ENCODE results near the gene GALNT7. TPM values are rescaled to one million over a fixed set of nuclear protein-coding genes. Genes with fewer than 3 reads are reported as not detected.

GALNT7 gene
- total RNA-seq, 1 donor from 2014 or later, result 8.2 TPM

DNA sequence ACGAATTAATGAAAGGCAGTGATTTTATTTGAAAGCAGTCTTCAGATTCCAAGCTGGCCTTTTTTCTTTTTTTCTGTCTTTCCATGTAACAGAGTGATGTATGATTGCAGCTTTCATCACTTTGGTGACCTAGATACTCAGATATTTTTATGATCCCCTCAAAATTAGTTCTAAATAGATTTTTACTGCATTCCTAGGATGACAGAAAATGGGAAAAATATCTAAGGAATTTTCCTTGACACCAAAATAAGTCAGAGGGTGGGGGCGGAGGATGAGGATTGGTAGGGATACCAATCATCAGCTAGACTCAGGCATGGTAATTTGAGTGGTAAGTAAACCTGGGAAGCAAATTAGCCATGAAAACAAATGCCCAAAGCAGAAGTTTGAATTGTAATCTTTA is 177.5 kb downstream of the GALNT7 start:
- intact Hi-C loops (cut with DNase I), result no loop called here
- Histone ChIP-seq H3K27ac (no peak overlapping the region), H3K9me3 (no peaks in the 10 kb centered on the region), H3K27me3 (no peaks in the 10 kb centered on the region), H3K4me3 (no peak overlapping the region), H3K36me3 (no peaks in the 10 kb centered on the region), H3K4me1 (no peaks in the 10 kb centered on the region)
- no peak for DNase-seq (ENCODE audit: low spot score in 2 of 2)
- TF ChIP-seq, protein P1, sequence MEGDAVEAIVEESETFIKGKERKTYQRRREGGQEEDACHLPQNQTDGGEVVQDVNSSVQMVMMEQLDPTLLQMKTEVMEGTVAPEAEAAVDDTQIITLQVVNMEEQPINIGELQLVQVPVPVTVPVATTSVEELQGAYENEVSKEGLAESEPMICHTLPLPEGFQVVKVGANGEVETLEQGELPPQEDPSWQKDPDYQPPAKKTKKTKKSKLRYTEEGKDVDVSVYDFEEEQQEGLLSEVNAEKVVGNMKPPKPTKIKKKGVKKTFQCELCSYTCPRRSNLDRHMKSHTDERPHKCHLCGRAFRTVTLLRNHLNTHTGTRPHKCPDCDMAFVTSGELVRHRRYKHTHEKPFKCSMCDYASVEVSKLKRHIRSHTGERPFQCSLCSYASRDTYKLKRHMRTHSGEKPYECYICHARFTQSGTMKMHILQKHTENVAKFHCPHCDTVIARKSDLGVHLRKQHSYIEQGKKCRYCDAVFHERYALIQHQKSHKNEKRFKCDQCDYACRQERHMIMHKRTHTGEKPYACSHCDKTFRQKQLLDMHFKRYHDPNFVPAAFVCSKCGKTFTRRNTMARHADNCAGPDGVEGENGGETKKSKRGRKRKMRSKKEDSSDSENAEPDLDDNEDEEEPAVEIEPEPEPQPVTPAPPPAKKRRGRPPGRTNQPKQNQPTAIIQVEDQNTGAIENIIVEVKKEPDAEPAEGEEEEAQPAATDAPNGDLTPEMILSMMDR (IDR thresholded peaks at IDR 0.05), result no peak

DNA sequence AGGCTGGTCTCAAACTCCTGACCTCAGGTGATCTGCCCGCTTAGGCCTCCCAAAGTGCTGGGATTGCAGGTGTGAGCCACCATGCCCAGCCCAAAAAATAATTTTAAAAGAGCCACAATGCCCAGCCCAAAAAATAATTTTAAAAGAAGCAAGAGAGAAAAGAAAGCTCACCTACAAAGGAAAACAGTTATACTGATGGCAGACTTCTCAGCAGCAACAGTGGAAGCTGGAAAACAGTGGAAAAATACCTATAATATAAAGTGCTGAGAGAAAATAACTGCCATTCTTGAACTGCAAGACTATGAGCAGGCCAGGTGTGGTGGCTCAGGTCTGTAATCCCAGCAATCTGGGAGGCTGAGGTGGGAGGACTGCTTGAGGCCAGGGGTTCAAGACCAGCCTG is 178.9 kb downstream of the GALNT7 start:
- no peak for DNase-seq (ENCODE audit: low spot score in 2 of 2)
- Histone ChIP-seq H3K9me3 (no peaks in the 10 kb centered on the region), H3K27ac (no peak overlapping the region), H3K4me1 (no peaks in the 10 kb centered on the region), H3K27me3 (no peaks in the 10 kb centered on the region), H3K4me3 (no peak overlapping the region), H3K36me3 (no peaks in the 10 kb centered on the region)
- intact Hi-C loops (cut with DNase I), result no loop called here
- TF ChIP-seq, protein P1 (IDR thresholded peaks at IDR 0.05), result no peak

DNA sequence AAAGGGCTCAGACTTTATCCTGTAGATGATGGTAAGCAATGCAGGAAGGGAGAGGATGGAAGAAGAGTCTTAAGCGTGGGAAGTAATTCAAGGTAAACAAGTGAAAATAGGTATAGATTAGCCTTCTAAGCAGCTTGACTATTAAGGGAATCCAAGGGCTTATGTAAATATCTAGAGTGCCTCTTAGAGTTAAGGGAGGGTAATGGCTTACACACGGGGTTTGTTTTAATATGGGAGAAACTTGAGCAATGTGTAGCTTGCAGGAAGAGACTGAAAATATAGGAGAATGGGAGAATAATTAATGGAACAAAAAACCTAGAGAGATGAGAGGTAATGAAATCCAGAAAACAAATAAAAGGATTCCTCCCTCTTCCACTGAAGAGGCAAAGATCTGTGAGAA is 189.3 kb downstream of the GALNT7 start:
- intact Hi-C loops (cut with DNase I), result no loop called here

DNA sequence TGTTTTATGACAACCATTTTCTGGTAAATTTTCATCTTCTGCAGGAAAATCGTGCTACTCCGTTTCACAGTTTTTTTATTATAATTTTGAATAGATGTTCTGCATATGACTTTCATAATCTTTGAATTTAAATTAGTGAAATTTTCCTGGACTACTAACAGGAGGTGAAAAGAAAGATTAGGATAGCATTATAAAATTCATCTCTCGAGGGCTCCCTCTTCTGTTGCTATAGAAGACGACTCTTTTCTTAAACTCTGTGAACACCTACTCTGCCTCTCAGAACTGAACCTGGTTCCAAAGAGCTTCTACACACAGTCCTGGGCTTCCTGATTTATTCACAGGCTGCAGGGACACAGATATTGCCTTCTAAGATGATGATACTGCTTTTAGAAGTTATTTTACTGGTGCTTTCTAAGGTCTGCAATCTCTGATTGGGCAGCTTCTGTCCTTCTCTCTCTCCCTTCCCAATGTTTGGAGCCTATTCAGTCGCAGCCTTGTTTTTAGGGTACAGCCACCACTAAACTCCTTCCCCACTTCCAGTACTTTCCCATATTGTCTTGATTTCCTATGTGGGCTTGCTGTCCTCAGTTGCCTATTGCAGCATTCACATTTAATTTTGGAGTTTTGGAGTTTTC is 192.1 kb downstream of the GALNT7 start:
- no peaks in the 10 kb centered on the region for H3K9me3 ChIP-seq
- TF ChIP-seq, protein P1 (IDR thresholded peaks at IDR 0.05), result peak in 2 of 3 experiments; percentile 21 to 38
- intact Hi-C loops (cut with DNase I), result no loop called here
- no peaks in the 10 kb centered on the region for H3K27me3 ChIP-seq
- H3K36me3 ChIP-seq, result no peaks in the 10 kb centered on the region
- H3K27ac ChIP-seq, result no peak overlapping the region
- H3K4me3 ChIP-seq, result no peak overlapping the region
- no peak for DNase-seq (ENCODE audit: low spot score in 2 of 2)
- no peaks in the 10 kb centered on the region for H3K4me1 ChIP-seq

More for the DNA sequence above, 189.3 kb downstream of the GALNT7 start:
- TF ChIP-seq, protein P1 (IDR thresholded peaks at IDR 0.05), result no peak
- DNase-seq (ENCODE audit: low spot score in 2 of 2), result no peak
- Histone ChIP-seq H3K36me3 (no peaks in the 10 kb centered on the region), H3K27ac (no peak overlapping the region), H3K4me1 (no peaks in the 10 kb centered on the region), H3K4me3 (no peak overlapping the region), H3K27me3 (no peaks in the 10 kb centered on the region), H3K9me3 (no peaks in the 10 kb centered on the region)

DNA sequence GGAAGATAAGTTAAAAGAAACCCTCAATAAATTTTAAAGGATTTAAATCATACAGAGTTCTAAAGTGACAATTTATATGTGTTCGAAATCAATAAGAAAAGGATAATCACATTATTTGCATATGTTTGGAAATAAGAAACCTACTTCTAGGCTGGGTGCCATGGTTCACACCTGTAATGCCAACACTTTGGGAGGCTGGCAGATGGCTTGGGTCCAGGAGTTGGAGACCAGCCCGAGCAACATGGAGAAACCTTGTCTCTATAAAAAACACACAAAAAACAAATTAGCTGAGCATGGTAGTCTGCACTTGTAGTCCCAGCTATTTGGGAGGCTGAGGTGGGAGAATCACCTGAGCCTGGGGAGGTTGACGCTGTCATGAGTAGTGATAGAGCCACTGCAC is 194.1 kb downstream of the GALNT7 start:
- Histone ChIP-seq H3K4me3 (no peak overlapping the region), H3K4me1 (peaks cover 0 to 5% of the 10 kb centered on the region in 2 donors), H3K9me3 (no peaks in the 10 kb centered on the region), H3K36me3 (no peaks in the 10 kb centered on the region), H3K27ac (no peak overlapping the region), H3K27me3 (no peaks in the 10 kb centered on the region)
- intact Hi-C loops (cut with DNase I), result no loop called here
- DNase-seq (ENCODE audit: low spot score in 2 of 2), result no peak
- TF ChIP-seq, protein P1 (IDR thresholded peaks at IDR 0.05), result no peak
